A172 (cell line): ENCODE results near the gene MUSTN1. TPM values are rescaled to one million over a fixed set of nuclear protein-coding genes. Genes with fewer than 3 reads are reported as not detected.
A peak's percentile ranks its signal among the peaks of the same experiment; 100 is the strongest.

Experiments used
- DNase-seq: peaks from one replicate; pipeline ENCODE4 v3.0.0-alpha.2; 2015; ENCODE audit warnings: low spot score
- total RNA-seq: library from RNA; depleted of rRNA; stranded (reverse); fragments of >200 nt; shearing (Covaris generic); gene quantifications from 2 replicates; pipeline ENCODE4 v1.2.3, GENCODE V29; 2014

The MUSTN1 gene
- total RNA-seq, 1 experiment from 2014 or later = 0.22 TPM

- DNase-seq = no peak
These were observed 17.6 kb upstream of the MUSTN1 start for GRCh38 chr3:52852419-52852818.

- peak; percentile 50 for DNase-seq
These were observed 16.5 kb upstream of the MUSTN1 start for GRCh38 chr3:52851348-52851747.

DNA sequence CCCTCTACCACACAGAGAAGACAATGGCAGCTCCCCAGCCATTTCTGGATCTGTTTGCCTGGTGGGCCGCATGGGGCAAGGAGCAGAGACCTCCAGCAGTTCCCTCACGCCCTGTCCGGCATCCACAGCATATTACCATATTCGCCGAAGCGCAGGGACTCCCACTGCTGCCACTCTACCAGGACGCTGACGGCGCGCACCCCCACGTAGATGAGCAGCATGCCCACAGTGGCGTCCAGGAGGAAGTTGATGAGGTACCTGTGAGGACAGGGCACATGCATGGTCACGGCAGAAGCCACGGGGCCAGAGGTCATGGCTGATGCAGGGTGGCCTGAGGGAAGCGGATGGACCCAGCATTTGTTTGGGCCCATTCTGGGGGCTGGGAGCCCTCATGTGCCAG, 14.8 kb upstream of the MUSTN1 start:
- no peak for DNase-seq

DNA sequence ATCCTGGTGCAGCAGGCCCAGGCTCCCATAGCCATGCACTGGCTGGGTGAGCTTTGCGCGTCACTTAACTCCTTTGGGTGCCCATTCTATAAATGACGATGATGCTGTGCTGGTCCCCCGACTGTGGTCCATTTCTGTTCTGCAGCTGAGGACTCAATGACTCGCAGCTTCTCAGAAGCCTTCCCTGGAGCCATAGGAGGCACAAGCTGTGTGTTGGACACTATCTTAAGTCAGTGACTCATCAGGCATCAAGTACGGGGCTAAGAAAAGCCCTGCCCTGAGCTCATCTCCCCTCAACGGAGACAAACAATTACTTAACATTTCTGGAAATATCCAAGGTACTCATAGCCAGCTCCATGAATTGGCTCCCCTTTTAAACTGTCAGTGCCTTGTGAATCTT, 13.8 kb upstream of the MUSTN1 start:
- peak; percentile 42 for DNase-seq

DNA sequence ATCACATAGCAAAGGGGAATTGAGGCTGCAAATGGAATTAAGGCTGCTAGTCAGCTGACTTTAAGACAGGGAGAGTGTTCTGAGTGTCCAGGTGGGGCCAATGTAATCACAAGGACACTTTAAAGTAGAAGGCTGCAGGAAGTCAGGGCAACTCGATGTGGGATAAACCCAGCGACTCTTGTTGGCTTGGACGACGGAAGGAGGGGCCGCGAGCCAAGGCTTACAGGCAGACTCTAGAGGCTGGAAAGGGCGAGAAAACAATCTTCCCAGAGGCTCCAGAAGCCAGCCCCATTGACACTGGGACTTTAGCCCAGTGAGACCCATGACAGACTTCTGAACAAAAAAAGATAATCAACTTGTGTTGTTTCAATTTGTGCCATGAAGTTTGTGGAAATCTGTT, 12.9 kb upstream of the MUSTN1 start:
- no peak for DNase-seq

- no peak for DNase-seq
These were observed 12.4 kb upstream of the MUSTN1 start for GRCh38 chr3:52847241-52847640.

- DNase-seq = no peak
These were observed 11.7 kb upstream of the MUSTN1 start for GRCh38 chr3:52846432-52846965.

- DNase-seq = no peak
These were observed 11.0 kb upstream of the MUSTN1 start for GRCh38 chr3:52845691-52846431.

- DNase-seq = no peak
These were observed 10.3 kb upstream of the MUSTN1 start for GRCh38 chr3:52845157-52845556.

- DNase-seq = no peak
These were observed 9.6 kb upstream of the MUSTN1 start for GRCh38 chr3:52844290-52844975.

DNA sequence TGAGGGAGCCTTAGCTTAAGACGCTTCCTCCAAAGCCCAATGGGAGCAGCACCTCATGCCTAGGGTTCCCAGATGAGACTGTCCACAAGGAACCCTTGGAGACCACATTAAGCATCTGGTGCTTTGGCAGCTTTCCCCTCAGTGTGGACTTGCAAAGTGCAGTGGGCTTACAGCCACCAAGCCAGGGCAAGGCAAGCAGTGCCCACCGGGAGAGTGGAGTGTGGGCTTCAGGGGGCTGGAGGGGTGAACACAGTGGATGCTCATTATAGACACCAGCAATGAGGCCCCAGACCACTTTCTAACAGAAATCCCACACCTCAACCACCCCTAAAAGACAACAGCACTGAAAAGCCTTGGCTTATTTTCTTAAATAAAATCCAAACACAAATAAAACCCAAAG, 9.1 kb upstream of the MUSTN1 start:
- DNase-seq = no peak

DNA sequence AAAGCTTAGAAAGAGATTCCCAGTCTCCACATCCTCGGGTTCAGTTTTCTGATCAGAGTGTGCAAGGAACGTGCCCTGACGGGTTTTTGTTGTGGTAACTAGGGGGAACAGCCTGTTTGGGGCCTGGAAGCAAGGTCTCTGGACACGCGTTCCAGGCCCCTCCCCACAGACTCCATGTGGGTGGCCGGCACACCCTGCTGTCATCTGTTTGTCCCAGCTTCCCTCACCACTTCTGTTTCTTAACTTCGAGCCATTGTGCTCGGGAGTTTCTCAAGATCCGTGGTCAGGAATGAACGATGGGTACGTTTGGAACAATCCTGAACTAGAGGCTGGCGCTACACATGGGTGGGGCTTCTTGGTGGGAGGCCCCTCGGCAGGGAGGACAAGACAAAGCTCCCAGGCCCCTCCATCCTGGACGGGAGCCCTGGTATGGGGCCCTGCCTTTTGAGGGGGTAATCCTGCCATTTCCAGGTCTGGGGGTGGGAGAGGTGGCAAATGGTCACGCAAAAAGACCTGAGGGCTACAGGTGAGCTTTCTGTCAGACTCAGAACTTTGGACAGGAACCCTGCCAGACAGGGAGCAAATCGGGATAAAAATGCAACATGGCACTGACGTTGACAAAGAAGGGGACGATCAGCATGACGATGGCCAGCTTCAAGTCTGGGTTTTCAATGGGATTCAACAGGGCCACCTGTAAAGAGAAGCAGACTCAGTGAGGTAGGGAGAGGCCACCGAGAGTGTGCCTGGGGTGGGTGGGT, 8.5 kb upstream of the MUSTN1 start:
- DNase-seq = no peak

GRCh38 chr3:52842424-52842823, 7.6 kb upstream of the MUSTN1 start:
- DNase-seq = no peak

DNA sequence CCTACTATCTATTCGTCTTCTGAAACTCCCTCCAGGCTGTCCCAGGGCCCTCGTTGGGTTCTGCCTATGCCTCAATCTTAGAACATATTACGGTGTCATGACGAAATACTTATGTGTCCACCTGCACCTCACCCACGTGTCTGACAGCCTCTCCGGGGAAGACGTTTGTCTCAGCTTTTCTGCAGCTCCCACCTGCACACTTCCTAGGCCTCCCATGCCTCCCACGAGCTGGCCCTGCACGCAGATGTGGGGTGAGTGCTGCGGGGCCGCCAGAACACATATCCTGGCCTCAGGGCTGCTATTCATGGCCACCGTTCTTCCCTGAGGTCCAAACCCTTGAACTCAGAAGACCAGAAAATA, 7.1 kb upstream of the MUSTN1 start:
- DNase-seq = no peak

DNA sequence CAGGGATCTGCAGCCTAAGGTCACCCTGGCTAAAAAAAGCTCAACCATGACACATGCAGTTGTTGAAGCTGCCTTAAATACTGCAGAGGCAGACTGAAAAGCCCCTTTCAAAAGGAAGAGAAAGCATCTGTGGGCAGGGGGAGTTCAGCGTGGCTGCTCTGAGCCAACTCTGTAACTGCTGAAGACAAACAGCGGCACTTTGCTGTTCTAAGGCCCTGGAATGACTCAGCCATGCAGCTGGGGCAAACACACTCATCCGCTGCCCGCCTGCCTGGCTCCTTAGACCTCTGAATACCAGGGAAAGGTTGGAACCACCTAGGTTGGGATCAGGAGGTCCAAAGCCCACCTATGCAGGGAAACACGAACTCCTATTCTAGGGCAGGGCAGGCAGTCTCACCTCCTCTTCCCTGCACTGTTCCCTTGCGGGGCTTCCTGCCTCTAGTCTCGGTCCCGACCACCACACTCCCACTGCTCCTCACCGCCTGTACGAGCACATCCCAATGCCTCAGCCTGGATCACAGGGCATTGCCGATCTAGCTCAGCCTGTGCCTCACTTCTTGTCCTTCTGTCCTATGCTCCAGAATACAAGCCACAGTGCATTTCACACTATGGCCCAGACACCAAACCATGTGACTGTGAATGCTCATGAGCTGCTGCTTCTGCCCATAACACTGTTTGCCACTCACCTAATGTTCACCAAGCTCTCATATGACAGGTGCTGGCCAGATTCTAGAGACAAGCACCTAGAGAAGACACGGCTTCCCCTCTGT, 6.6 kb upstream of the MUSTN1 start:
- no peak for DNase-seq

GRCh38 chr3:52839892-52840545, 5.2 kb upstream of the MUSTN1 start:
- no peak for DNase-seq

GRCh38 chr3:52839268-52839575, 4.4 kb upstream of the MUSTN1 start:
- no peak for DNase-seq

- DNase-seq = no peak
These were observed 3.9 kb upstream of the MUSTN1 start for GRCh38 chr3:52838561-52839267.

DNA sequence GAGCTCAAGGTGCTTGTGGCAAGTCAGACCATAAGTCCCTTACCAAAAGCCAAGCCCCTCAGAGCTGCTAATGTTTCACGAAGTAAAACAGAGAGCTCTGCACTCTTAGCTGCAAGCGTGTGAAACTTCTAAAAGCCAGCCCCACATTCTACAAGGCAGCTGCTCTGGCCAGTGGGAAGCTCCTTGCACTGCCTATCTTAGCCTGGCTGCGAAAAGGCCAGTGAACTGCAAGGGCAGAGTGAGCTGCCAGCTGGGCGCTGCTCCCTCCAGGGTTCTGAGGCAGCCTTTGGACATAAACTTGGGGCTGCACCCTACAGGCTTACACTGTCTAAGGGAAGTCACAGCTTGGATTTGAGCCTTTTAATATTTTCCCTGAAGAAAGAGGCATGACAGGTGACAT, 2.2 kb upstream of the MUSTN1 start:
- no peak for DNase-seq

DNA sequence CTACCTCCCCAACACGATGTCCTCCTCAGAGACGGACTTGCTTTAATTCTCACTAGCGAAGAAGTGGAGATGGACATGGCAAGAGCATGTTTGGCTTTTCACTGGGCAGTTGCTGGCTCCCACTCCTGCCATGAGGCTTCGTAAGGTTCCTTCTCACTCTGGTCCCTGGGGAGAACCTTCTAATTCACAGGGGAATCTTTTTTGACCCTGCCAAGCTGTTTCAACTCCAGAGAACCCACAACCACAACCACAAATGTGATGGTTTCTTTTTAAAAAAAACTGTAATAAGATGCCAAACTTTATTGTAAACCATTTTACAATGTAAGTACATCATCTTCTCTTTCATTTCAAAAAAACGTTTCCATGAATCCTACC, 1.6 kb upstream of the MUSTN1 start:
- DNase-seq = no peak
